Mononuclear cell (primary cell): ENCODE measurements around the gene MAP2K2. TPM values are rescaled to one million over a fixed set of nuclear protein-coding genes. Genes with fewer than 3 reads are reported as not detected.
"Not testable (repeated sequence)": the region's sequence is repeated elsewhere in the genome, so short reads cannot be mapped to it uniquely, and the experiment has no call there.

Experiments used
- H3K27me3 ChIP-seq: 2 replicates; pipeline ENCODE4 v1.6.0; 2011; ENCODE audit warnings: low read length, control low read depth; ENCODE audit not compliant: insufficient read depth
- H3K4me1 ChIP-seq: 2 replicates; pipeline ENCODE4 v1.5.1; 2011; ENCODE audit warnings: mild to moderate bottlenecking, low read length, control low read depth; ENCODE audit not compliant: insufficient read depth
- H3K4me3 ChIP-seq: 2 replicates; pipeline ENCODE4 v1.5.1; 2011; ENCODE audit warnings: mild to moderate bottlenecking, low read length, moderate library complexity
- H3K9me3 ChIP-seq: 2 replicates; pipeline ENCODE4 v1.5.1; 2011; ENCODE audit warnings: low read depth, mild to moderate bottlenecking, control low read depth, low read length
- total RNA-seq: library from RNA; depleted of rRNA; stranded (reverse); fragments of >200 nt; gene quantifications from one replicate; pipeline ENCODE4 v1.2.3, GENCODE V29; 2012

MAP2K2 gene
- total RNA-seq = 56.4 TPM

DNA sequence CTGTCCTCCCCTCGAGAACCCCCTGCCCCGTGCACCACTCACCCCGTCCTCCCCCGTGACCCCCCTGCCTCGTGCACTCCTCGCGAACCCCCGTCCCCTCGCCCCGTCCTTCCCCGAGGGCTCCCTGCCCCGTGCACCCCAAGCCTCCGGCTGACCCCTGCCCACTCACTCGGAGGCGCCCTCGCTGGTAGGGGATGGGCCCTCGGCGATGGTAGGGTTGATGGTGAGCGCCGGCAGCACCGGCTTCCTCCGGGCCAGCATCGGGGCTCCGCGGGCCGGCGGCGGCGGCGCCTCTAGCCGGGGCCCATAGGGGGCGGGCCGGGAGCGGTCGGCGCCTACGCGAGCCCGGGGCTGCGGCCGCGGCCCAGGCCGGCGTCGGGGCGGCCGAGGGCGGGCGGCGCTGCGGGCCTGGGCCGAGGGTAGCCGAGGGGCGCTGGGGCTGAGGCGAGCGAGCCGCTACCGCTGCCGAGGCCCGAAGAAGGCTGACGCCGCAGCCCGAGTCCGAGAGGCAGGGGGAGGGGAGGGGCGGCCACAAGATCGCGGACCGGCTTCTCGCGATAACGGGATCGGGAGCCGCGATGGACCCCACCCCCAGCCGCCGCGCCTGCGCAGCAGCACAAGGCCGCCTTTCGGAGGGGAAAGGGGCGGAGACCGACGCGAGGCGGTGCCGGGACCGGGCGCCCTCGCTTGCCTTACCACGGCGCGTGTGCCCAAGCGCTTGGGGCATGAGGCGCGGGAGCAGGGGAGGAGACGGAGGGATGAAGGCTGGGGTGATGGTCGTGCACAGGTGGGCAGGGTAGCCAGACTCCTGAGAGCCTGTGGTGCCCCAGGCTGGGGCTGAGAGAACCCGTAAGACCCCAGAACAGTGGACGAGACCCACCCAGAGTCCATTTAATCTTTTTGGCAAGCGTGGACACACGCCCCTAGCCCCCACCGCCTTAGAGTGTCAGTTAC lies at the start of gene MAP2K2:
MAP2K2 (minus strand) TSS at position 508 of the 954 bp plus-strand sequence; CDS start at position 261, 247 bp downstream.
- Histone ChIP-seq H3K27me3 (no peaks in the 10 kb centered on the region), H3K4me3 (peak within 1 kb of the TSS; percentile 54), H3K9me3 (no peaks in the 10 kb centered on the region), H3K4me1 (peaks cover 17% of the 10 kb centered on the region)

- H3K4me1 ChIP-seq = no peaks in the 10 kb centered on the region
- no peaks in the 10 kb centered on the region for H3K27me3 ChIP-seq
- no peaks in the 10 kb centered on the region for H3K9me3 ChIP-seq
- H3K4me3 ChIP-seq = no peak overlapping the region
Measured at GRCh38 chr19:4172861-4173473, 49.0 kb upstream of the MAP2K2 start.

- H3K27me3 ChIP-seq = no peaks in the 10 kb centered on the region
- H3K4me1 ChIP-seq = no peaks in the 10 kb centered on the region
- no peak overlapping the region for H3K4me3 ChIP-seq
- H3K9me3 ChIP-seq = no peaks in the 10 kb centered on the region
Measured at GRCh38 chr19:4171676-4172075, 47.8 kb upstream of the MAP2K2 start.

GRCh38 chr19:4164262-4164661 lies 40.3 kb upstream of the MAP2K2 start:
- Histone ChIP-seq H3K9me3 (no peaks in the 10 kb centered on the region), H3K4me1 (no peaks in the 10 kb centered on the region), H3K4me3 (no peak overlapping the region), H3K27me3 (no peaks in the 10 kb centered on the region)

- Histone ChIP-seq H3K4me1 (no peaks in the 10 kb centered on the region), H3K9me3 (no peaks in the 10 kb centered on the region), H3K4me3 (no peak overlapping the region), H3K27me3 (no peaks in the 10 kb centered on the region)
Measured at GRCh38 chr19:4161415-4162077, 37.6 kb upstream of the MAP2K2 start.

DNA sequence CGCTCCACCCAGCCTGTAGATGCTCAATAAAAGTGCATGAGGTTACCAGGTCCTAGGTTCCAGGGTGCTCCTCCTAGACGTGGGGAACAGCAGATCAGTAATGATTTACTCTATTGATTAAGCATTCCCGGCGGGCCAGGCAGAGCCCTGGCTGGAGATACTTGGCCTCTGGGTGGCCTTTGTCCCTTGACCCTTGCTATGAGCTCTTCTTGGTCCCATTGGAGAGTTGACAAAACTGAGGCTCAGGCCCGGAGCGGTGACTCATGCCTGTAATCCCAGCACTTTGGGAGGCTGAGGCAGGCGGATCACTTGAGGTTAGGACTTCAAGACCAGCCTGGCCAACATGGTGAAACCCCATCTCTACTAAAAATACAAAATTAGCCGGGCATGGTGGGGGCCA lies 34.0 kb upstream of the MAP2K2 start:
- not testable (repeated sequence) for H3K9me3 ChIP-seq, H3K4me3 ChIP-seq, H3K27me3 ChIP-seq, H3K4me1 ChIP-seq

GRCh38 chr19:4157164-4157563 lies 33.2 kb upstream of the MAP2K2 start:
- Histone ChIP-seq H3K9me3 (no peaks in the 10 kb centered on the region), H3K27me3 (no peaks in the 10 kb centered on the region), H3K4me1 (no peaks in the 10 kb centered on the region), H3K4me3 (no peak overlapping the region)

DNA sequence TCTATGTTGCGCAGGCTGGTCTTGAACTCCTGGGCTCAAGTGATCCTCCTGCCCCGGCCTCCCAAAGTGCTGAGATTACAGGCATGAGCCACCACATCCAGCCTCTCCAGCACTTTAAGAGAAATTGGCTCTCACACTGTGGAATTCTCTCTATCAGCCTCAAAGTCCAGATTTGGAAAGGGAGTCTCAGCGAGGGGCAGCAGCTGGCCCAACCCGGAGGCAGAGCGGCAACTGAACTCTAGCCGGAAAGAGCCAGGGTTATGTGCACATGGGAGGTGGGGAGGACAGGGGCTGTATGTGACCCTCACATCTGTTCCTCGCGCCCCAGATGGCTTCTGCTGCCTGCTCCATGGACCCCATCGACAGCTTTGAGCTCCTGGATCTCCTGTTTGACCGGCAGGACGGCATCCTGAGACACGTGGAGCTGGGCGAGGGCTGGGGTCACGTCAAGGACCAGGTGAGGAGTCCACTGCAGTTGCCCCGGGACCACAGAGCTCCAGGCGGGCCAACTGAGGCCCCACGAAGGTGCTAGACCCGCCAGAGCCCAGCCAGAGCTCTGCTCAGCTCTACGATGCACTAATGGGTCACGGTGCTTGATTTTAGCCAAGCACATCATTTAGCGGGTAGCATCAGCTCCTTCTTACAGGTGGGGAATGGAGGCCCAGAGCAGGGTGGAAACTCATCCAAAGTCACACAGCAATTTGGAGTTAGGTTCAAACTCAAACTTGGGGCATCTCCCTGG lies 30.8 kb upstream of the MAP2K2 start:
- H3K4me1 ChIP-seq = no peaks in the 10 kb centered on the region
- H3K9me3 ChIP-seq = no peaks in the 10 kb centered on the region
- H3K4me3 ChIP-seq = no peak overlapping the region
- H3K27me3 ChIP-seq = no peaks in the 10 kb centered on the region

DNA sequence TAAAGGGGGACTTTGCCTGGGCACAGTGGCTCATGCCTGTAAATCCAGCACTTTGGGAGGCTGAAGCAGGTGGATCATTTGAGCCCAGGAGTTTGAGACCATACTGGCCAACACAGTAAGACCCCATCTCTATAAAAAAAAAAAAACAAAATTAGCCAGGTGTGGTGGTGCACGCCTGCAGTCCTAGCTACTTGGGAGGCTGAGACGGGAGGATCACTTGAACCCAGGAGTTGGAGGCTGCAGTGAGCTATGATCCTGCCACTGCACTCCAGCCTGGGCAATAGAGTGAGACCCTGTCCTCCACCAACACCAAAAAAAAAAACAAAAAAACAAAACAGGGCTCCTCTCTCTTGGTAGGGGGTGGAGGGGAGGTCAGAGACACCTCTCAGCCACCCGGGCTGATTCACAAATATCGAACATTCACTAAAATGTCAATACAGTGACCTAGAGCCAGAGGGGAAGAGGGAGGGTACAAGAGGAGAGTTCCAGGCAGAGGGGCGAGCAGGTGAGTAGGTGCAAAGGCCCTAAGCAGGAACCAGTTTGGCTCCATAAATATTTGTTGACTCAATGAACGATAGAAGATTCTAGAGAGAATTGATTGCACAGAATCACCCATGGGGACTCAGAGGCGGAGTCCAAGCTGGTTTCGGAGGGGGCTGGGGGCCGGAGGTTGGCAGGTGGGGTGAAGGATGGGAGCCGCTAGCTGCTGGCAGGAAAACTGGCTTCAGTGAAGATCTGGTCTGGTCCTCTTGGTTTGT lies 28.5 kb upstream of the MAP2K2 start:
- H3K4me3 ChIP-seq = no peak overlapping the region

DNA sequence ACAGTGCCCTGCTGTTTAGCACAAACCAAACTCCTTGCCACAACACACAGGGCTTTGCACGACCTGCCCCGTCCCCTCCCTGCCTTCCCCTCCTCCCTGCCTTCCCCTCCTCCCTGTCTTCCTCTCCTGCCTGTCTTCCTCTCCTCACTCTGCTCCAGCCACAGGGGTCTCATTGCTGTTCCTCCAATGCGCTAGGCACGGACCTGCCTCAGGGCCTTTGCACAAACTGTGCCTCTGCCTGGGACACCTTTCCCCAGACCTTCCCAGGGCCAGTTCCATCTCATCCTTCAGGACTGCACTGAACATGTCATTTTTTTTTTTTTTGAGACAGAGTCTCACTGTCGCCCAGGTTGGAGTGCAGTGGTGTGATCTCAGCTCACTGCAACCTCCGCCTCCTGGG lies 27.7 kb upstream of the MAP2K2 start:
- Histone ChIP-seq H3K27me3 (no peaks in the 10 kb centered on the region), H3K4me1 (no peaks in the 10 kb centered on the region), H3K9me3 (no peaks in the 10 kb centered on the region), H3K4me3 (no peak overlapping the region)

More for the DNA sequence above, 28.5 kb upstream of the MAP2K2 start:
- Histone ChIP-seq H3K4me1 (no peaks in the 10 kb centered on the region), H3K27me3 (no peaks in the 10 kb centered on the region), H3K9me3 (no peaks in the 10 kb centered on the region)

DNA sequence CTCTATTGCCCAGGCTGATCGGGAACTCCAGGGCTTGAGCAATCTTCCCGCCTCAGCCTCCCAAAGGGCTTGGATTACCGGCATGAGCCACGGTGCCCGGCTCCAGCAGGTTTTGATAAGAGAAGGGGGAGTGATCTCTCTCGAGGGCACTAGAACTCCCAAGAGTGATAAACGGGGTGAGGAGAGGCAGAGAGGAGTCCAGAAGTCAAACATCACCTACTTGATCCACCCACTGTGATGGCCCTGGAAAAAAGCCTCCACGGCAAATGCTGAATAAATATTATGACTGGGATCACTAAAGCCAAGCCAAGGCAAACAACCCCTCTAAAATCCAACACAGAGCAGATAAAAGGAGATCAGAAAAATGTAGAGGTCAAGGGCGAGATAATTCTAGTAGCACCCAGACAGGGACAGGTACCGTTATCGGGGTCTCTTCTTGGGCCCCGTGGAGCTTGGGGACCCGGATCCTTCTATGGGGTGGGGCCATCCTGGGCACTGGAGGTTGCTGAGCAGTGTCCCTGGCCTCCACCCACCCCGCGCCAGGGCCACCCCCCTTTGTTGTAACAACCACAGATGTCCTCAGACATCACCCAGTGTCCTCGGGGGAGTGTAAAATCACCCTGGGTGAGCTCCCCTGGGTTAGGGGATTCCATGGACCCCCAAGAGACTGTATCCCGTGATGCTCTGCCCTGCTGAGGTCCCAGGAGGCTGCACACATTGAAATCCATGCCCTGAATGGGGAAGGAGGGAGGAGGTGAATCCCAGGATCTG lies 25.8 kb upstream of the MAP2K2 start:
- H3K9me3 ChIP-seq = no peaks in the 10 kb centered on the region
- H3K4me1 ChIP-seq = peaks cover 3% of the 10 kb centered on the region
- H3K27me3 ChIP-seq = no peaks in the 10 kb centered on the region
- H3K4me3 ChIP-seq = no peak overlapping the region

DNA sequence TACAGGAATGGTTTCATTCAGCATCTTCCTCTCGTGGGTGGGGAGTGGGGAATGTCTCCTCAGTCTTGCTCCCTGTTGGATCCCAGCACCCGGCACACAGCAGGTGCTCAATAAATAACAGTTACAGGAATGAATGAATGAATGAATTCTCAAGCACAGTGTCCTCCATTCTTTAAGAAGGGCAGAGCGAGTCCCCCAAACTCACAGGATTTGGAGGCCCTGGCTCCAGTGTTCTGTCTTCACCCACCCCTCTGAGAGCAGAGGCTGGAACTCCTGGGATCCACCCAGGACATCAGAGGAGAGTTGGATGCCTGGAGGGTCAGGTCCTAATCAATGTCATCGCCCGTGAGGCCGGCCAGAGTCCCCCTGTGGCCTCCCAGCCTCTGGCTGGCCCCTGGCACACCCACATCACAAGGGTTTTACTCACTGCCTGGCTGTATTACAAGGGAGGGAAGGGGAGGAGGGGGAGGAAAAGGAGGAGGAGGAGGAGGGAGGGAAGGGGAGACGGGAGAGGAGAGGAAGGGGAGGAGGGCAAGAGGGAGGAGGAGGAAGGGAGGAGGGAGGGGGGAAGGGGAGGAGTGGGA lies 20.8 kb upstream of the MAP2K2 start:
- Histone ChIP-seq H3K4me1 (peaks cover 11% of the 10 kb centered on the region), H3K4me3 (no peak overlapping the region), H3K27me3 (no peaks in the 10 kb centered on the region), H3K9me3 (no peaks in the 10 kb centered on the region)

DNA sequence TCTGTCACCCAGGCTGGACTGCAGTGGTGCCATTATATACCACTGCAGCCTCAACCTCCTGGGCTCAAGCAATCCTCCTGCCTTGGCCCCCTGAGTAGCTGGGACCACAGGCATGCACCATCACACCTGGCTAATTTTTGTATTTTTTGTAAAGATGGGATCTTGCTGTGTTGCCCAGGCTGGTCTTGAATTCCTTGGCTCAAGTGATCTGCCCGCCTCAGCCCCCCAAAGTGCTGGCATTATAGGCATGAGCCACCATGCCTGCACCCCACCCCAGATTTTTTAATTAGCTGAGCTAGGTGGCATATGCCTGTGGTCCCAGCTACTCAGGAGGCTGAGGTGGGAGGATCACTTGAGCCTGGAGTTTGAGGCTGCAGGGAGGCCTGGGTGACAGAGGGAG lies 19.0 kb upstream of the MAP2K2 start:
- H3K4me1 ChIP-seq = peaks cover 11% of the 10 kb centered on the region
- H3K9me3 ChIP-seq, H3K27me3 ChIP-seq, H3K4me3 ChIP-seq: not testable (repeated sequence)
